GM20000 (cell line): ENCODE results near the gene OR4L1.

Experiments used
- DNase-seq: peaks from one replicate; pipeline ENCODE4 v3.0.0; 2012; ENCODE audit warnings: low spot score
- TF ChIP-seq, protein P1 (sequence below): IDR thresholded peaks from 2 replicates; pipeline ENCODE4 v1.5.1; 2012; ENCODE audit warnings: mild to moderate bottlenecking, control low read depth; ENCODE audit errors: extremely low read depth, missing control alignments

Gene OR4L1, protein sequence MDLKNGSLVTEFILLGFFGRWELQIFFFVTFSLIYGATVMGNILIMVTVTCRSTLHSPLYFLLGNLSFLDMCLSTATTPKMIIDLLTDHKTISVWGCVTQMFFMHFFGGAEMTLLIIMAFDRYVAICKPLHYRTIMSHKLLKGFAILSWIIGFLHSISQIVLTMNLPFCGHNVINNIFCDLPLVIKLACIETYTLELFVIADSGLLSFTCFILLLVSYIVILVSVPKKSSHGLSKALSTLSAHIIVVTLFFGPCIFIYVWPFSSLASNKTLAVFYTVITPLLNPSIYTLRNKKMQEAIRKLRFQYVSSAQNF

DNA sequence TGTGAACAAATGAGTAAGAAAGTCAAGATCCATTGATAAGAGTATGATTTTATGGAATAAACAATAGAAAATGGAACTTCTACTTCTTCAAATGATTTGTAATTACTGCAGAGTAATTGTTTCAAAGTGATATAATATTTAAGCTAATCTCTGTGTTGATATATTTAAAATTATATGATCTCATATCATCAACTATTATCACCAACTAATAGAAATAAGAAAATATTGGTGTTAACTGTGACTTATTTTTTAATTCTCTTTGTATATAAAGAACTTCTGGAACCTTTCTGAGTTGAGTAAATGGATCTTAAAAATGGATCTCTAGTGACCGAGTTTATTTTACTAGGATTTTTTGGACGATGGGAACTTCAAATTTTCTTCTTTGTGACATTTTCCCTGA lies at the start of gene OR4L1:
TSS of gene OR4L1 (plus strand) at position 301 of the 400 bp plus-strand sequence. CDS start at position 301, 0 bp downstream.
- TF ChIP-seq, protein P1, sequence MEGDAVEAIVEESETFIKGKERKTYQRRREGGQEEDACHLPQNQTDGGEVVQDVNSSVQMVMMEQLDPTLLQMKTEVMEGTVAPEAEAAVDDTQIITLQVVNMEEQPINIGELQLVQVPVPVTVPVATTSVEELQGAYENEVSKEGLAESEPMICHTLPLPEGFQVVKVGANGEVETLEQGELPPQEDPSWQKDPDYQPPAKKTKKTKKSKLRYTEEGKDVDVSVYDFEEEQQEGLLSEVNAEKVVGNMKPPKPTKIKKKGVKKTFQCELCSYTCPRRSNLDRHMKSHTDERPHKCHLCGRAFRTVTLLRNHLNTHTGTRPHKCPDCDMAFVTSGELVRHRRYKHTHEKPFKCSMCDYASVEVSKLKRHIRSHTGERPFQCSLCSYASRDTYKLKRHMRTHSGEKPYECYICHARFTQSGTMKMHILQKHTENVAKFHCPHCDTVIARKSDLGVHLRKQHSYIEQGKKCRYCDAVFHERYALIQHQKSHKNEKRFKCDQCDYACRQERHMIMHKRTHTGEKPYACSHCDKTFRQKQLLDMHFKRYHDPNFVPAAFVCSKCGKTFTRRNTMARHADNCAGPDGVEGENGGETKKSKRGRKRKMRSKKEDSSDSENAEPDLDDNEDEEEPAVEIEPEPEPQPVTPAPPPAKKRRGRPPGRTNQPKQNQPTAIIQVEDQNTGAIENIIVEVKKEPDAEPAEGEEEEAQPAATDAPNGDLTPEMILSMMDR = no peak
- DNase-seq = no peak

DNA sequence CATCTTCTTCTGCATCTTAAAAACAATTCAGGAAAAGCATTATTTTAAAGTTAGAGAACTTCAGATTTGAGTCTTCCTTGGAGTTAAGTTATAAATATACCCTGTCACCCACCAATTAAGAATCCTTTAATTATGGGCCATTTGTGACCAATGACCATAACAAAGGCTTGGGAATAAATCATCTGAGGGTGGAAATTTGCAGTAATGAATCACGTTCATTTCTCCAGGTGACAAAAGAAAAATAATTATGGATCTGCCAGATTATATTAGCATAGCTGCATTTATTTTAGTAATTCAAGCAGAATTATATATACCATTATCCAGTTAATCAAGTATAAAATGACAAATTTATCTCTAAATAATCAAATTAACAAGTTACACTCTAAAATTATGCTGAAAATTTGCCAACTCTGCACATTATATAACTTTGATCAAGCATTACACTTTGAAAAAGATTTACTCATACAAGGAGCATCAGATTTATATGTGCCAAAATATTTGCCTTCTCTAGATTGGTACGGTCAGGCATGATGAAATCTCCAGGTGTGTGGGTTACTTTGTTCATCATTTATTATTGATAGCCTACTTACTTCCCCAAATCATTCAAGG lies 40.5 kb upstream of the OR4L1 start, which contains the start of gene OR4K14:
TSS of gene OR4K14 (minus strand) at position 51 of the 609 bp plus-strand sequence. CDS start 4,114 bp downstream, outside the sequence.
- no peak for DNase-seq

DNA sequence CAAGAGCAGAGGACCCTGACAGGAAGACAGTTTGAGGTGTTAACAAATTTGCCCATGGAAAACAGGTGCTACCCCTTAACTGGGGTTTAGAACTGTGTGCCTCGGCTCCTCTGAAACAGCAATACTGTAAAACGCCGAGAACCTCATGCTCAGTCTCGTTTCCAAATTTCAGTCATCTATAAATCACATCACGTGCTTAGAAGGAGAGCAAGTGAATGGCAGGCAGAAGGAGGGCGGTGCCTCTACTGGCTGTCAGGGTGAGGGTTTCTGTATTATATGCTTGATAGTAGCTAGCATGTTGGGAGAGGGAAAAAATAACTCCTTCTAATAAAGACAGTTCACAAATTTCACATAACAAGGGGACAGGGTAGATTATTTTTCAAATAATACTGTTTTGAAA lies 28.8 kb upstream of the OR4L1 start:
- no peak for DNase-seq
- TF ChIP-seq, protein P1 = no peak

More for the DNA sequence above, 40.5 kb upstream of the OR4L1 start, which contains the start of gene OR4K14:
- TF ChIP-seq, protein P1 = no peak

DNA sequence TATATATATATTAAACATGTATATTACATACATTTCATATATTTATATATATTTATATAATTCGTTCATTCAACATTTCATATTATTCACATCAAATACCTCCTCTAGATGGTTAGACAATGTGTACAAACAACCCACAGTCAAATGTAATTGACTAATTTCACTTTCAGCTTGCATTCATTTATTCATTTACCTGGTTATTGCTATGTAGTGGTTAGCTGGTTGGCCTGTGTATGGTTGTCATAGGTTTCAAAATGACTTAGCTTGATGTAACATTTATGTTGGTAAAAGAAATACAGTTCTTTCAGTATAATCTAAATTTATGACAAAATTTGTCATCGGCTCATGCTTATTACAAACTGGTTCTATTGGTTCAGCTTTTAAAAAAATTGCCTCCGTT lies 24.4 kb upstream of the OR4L1 start:
- TF ChIP-seq, protein P1 = no peak
- no peak for DNase-seq

DNA sequence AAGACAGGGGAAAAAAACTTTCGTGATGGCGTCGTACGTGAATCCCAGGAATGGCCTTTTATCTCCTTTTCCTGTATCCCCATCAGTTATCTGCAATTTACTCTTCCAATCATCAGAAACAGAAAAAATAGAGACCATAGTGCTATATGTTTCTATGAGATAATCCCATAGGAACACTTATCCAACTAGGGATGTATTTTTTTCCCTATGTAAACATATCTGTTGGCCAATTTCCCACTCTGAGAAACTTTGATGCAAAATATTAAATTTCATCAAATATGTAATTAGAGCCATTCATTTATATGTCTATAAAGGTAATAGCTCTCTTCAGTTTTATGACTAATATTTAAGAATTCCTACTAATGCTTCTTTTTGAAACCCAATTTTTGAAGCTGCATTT lies 23.9 kb upstream of the OR4L1 start, which contains the start of gene OR4K13:
TSS of gene OR4K13 (minus strand) at position 101 of the 400 bp plus-strand sequence. CDS start 1,280 bp downstream, outside the sequence.
- TF ChIP-seq, protein P1 = no peak
- DNase-seq = no peak

DNA sequence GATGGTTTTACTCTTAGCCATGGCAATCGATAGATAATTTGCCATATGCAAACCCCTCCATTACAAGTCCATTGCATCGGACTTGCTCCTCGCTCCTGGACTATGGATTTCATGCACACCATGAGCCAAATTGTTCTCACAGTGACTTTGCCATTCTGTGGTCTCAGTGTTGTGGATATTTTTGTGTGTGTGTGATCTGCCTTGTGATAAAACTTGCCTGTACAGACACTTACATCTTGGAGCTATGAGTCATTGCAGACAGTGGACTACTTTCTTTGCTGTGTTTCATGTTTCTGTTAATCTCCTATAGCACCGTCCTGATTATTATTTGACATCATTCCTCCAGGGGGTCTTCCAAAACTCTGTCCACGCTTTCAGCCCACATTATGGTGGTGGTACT lies 15.6 kb upstream of the OR4L1 start:
- no peak for DNase-seq
- TF ChIP-seq, protein P1 = no peak

DNA sequence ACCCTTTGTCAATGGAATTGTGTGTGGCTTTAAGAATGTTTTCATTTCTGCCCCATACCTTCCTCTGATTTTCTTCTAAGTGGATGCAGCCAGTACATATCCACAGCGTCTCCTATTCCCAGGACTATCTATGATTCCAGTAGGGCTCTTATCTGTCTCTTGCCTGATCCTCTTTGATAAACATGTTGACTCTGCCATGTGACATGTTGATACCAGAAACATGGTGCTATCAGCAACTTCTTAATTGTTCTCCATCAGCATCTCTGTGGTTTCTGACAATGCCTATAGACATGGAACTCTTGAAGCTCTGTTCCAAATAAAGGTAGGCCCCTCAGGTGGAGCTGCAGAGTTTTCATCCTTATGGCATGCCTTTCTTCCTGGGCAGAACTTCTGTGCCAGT lies 11.6 kb upstream of the OR4L1 start:
- TF ChIP-seq, protein P1 = no peak
- DNase-seq = no peak
